GM15510 (cell line): Measurements from ENCODE around the gene THRB.

ENCODE experiments used
- POLR2A ChIP-seq: IDR thresholded peaks from 3 replicates; pipeline ENCODE4 v1.6.1; 2011; ENCODE audit warnings: borderline replicate concordance; ENCODE audit not compliant: insufficient read length; ENCODE audit errors: extremely low read depth

The THRB gene

DNA sequence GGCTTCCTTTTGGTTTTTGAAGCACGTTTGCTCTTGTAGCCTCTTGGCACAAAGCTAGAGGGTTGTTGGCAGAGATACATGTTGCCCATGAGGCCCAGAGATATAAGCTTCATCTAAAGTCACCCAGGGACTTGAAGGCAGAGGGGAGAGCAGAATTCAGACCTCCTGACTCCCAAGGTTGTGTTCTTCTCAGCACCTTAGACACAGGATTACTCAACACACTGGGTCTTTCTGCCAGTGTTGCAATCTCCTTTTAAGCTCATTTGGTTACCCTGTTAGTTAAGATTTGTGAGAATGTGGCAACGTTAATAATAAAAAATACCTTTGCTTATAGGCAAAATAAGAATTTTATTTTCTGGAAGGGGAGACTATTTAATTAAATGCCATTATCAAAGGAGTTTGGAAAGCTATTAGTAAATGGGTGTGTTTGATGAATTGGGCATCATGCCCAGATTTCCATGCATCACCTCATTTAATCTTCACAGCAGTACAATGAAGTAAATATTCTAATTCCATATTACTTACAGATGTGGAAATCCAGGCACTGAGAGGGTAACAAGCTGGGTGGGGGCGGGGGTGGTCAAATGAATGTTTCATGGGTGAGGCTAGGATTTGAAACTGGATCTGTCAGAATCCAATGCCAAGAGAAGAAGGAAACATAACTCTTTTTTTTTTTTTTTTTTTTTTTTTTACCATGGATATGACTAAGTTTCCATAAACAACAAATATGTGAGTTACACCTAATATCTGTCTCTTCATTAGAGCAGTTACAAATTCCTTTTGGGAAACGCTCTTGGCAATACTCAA, 366.2 kb downstream of the THRB start:
- TF ChIP-seq POLR2A: no peak

DNA sequence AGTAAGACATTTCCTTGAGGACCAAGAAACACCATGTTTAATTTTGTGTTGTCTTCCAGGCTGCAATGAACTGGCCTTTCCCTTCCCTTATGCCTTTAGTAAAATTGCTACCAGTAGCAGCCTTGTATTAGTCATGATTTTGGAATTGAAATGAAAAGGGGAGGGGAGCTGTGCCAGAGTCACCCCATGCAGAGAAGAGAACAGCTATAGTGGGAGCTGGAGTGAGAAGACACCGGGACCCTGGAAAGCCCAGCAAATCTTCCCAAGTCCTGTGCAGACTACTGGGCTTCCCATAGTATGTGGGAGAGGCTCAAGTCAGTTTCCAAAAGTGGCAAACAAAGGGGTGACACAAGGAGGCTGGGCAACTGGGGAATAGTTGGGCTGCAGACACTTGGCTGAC, 371.1 kb downstream of the THRB start:
- TF ChIP-seq POLR2A: no peak

- no peak for TF ChIP-seq POLR2A
These were observed 374.2 kb downstream of the THRB start for GRCh38 chr3:24120434-24120833.

- TF ChIP-seq POLR2A: no peak
These were observed 375.3 kb downstream of the THRB start for GRCh38 chr3:24119321-24119751.

DNA sequence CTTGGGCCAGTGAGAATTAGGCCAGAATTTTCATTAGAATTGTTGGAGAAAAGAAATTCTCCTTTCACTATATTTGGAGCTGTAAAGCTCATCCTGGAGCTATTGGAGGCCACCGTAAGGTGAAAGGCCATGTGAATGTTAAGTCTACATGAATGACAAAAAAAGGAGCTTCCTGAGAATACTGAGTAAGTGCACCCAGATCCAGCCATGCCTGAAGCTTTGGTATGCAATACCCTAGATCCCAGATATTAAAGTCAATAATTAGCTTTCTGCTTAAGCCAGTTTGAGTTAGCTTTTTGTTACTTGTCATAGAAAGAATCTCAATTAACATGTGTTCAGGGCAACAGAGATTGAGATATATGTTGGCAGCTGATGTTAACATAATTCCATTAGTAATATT, 377.1 kb downstream of the THRB start:
- no peak for TF ChIP-seq POLR2A

DNA sequence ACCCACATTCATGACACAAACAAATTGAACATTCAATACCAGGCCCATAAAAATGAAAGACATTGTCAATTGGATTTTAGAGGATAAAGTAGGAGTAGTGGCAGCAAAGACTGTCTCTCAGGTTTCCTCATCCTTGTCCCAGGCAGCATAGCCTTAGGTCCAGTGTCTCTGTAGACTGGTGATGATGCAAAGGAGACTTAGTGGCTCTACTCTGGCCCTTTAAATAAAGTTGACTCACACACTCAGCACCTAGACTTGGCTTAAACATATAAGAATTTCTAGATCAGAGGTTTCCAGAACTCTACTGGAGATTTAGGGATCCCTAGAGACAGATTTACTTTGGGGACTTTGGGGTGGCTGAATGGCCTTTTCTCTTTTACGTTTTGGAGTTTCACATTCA, 382.9 kb downstream of the THRB start:
- no peak for TF ChIP-seq POLR2A

GRCh38 chr3:24110051-24110450, 384.6 kb downstream of the THRB start:
- no peak for TF ChIP-seq POLR2A

DNA sequence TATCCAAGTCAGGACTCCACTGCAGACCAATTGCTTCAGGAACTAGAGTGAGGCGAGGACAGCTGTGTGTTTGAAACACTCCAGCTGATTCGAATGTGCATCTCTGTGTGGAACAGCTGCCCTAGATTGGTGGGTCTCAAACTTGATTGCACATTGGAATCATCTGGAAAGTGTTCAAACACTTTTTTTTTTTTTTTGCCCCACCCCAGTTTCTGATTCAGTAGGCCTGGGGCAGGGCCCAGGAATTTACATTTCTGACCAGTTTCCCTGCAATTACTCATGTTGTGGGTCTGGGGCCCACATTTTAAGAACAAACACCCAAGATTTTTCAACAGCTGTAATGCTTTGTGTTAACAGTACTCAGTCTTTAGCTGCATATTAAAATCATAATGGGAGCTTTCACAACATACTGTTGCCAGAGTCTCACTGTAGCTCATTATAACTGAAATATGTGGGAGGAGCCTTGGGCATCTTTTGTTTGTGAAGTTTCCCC, 392.9 kb downstream of the THRB start:
- no peak for TF ChIP-seq POLR2A

DNA sequence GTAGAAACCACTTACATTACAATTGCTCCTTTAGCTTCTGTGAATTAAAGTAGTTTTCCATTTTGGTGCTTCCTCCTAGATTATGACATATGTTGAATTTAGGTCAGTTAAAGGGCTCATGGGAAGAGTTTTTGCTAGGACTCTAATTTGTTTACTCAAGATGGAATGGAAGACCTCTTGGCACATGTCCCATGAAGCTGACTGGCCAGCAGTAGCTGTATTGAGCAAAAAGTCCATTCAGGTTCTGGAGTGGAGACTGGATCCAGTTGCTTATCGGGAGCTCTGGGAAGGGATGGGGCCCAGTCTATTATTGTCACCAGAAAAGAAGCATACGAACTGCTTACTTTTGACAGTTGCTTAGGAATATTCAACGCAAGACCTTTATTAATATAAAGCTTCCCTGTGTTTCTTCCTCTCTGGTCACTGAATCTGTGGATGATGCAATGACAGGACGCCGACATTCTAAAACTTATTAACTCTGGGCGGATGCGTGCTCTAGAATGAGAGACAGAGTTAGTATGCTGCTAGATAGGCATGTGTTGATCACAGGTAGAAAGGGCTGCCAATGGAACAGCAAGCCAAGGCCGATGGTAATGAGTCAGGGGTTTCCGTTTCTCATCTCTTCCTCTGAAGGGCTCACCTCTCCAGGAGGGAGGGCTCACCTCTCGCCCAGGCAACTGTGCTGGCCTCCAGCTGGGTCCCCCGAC, 393.8 kb downstream of the THRB start:
- TF ChIP-seq POLR2A: no peak

GRCh38 chr3:24096695-24097290, 397.9 kb downstream of the THRB start:
- no peak for TF ChIP-seq POLR2A

- no peak for TF ChIP-seq POLR2A
These were observed 398.4 kb downstream of the THRB start for GRCh38 chr3:24096271-24096670.

DNA sequence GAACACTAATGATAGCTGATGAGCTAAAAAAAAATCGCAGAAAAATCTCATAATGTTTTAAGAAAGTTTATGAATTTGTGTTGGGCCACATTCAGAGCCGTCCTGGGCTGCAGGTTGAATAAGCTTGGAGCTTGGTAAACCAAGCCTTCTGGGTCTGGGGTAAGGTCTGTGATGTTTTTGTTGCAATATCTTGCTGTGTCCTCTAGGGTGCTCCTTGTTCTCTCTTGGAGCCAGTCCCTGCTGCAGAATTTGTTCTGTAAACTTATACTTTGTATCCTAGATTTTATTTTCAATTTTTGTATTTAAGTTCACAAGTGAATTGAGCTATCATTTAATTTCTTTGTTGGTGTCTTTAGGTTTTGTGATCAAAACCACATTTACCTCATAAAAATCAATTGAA, 405.9 kb downstream of the THRB start:
- TF ChIP-seq POLR2A: no peak

GRCh38 chr3:24087469-24087868, 407.2 kb downstream of the THRB start:
- TF ChIP-seq POLR2A: no peak

GRCh38 chr3:24086617-24087404, 407.8 kb downstream of the THRB start:
- no peak for TF ChIP-seq POLR2A

GRCh38 chr3:24086206-24086605, 408.4 kb downstream of the THRB start:
- no peak for TF ChIP-seq POLR2A
